Stimulated activated CD4-positive, alpha-beta T cell treated with anti-CD3 and anti-CD28 coated beads, Interleukin-15, amount 100 ng/mL, for 1 hour (primary cell): ENCODE results near the gene S100A1.
"Not testable (repeated sequence)": the region's sequence is repeated elsewhere in the genome, so short reads cannot be mapped to it uniquely, and the experiment has no call there.

Experiments used
- DNase-seq, 2 donors: peaks; one replicate each; pipeline ENCODE4 v3.0.0-alpha.2; 2020; ENCODE audit warnings: low read depth in 1 of 2, low spot score in 1 of 2

Gene S100A1

DNA sequence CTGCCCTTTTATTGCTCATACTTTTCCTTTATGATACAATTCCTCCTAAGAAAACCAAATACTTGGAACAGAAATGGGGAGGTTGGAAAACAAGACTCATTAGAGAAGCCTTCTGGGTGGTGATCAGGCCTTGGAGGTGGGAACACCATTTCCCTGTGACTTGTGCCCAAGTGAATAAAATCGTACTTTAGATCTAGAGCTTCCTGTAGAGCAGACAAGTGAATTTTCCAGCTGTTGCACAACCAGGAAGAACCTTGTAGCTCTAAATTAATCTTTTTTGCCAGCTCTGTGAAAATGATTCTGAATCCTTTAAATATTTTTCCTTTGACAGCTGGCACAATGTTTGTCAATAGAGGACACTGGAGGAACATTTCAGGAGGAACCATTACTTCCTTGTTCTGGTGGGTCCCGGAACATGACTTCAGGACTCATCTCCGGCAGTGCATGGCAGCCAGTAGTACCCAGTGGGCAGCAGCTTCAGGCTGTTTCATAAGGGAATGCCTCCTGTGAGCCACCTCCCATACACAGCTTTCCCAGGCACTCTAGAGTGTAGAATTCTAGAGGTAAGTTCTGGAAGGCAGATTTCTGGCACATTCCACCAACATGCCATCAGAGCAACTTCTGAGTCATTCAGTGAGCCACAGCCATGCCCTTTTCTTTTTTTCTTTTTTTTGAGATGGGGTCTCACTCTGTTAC lies 24.7 kb downstream of the S100A1 start:
- no peak for DNase-seq

DNA sequence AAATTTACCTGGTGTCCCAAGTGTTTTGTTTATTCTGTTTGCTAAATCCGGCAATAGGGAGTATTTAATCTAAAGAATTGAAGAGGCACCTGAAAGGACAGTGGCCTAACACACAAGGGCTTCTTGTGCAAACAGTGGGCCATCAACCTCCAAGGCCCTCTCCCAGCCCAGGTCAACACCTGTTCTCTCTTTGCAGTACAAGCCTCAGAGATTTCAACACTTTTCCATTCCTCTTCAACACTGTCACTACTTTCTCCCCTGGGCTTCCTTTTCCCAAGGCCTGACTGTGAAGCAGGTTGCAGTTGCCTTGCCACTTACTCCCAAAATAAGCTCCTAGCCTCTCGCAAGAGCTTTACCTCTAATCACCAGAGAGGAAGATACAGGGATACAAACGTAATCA lies 27.1 kb downstream of the S100A1 start:
- DNase-seq, result no peak

- DNase-seq, result peak; percentile 74 to 84
Observed at GRCh38 chr1:153658400-153659174, 30.4 kb downstream of the S100A1 start, which contains the start of gene SNAPIN. Gene SNAPIN (plus strand): TSS chr1:153658703. CDS start chr1:153658744, 41 bp downstream.

- no peak for DNase-seq
Observed at GRCh38 chr1:153659175-153659534, 30.9 kb downstream of the S100A1 start.

GRCh38 chr1:153659656-153660055 lies 31.4 kb downstream of the S100A1 start:
- DNase-seq, result no peak

- DNase-seq, result no peak
Observed at GRCh38 chr1:153661111-153661708, 33.0 kb downstream of the S100A1 start.

DNA sequence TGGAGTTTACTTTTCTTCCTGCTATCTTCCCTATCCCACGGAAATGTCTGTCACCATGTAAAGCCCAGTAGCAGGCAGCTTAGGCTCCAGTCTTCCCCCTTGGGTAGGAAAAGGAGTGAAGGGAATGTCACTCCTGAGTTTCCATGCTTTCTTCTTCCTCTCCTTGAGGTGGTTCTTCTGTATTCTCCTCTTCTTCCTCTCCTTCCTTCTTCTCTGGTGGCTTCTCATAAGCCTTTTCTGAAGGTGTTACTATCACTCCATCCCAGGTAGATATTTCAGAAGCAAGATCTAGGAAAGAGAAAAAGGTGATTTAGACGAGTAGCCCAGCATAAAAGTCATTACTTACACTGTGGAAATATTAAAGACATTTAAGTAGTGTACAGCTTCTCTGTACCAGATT lies 34.0 kb downstream of the S100A1 start:
- DNase-seq, result no peak

DNA sequence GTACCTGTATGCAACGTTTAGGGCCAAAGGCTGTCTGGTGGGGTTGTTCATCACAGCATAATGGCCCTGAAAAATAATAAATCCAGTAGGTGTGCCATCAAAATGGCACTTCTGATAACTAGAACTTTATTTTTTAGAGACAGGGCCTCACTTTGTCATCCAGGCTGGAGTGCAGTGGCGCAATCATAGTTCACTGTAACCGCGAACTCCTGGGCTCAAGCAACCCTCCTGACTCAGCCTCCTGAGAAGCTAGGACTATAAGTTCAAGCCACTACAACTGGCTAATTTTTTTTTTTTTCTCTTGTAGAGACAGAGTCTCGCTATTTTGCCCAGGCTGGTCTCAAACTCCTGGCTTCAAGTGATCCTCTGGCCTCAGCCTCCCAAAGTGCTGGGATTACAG lies 35.0 kb downstream of the S100A1 start:
- DNase-seq, result no peak

- no peak for DNase-seq
Observed at GRCh38 chr1:153667439-153667838, 39.2 kb downstream of the S100A1 start.

GRCh38 chr1:153668672-153669071 lies 40.4 kb downstream of the S100A1 start:
- DNase-seq, result not testable (repeated sequence)

- DNase-seq, result no peak
Observed at GRCh38 chr1:153669606-153670005, 41.4 kb downstream of the S100A1 start.

DNA sequence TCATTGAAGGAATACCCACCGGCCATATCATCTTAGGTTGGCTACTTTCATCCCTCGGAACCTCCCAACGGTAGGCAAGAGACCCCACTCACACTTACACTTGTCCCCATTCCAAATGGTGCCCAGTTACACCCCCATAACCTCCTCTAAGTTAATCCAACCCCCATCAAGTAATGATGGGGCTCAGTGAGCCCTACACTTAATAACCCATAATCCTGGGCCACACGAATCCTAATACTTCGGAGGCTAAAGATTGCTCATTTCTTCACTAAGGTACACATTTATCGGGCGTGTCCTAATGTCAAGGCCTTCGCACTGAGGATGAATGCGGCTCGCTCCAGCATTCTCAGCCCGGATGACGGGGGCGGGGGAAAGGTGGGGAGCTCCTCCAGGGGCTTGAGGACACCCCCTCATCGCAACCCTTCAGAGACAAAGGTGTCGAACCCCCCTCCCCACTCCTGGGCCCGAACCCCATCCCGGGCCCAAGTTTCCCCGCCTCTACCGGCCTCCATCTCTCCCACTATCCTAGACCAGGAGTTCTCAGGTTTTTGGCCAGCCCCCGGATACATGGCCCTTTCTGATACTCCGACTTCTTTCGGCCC lies 42.1 kb downstream of the S100A1 start:
- no peak for DNase-seq

- peak; percentile 92 for DNase-seq
Observed at GRCh38 chr1:153670859-153671627, 42.8 kb downstream of the S100A1 start, which contains the start of gene ILF2. Gene ILF2 (minus strand): TSS chr1:153670993. CDS start chr1:153670922, 71 bp downstream.

- peak in 1 of 2 donors; percentile 37 for DNase-seq
Observed at GRCh38 chr1:153671628-153672353, 43.6 kb downstream of the S100A1 start.

DNA sequence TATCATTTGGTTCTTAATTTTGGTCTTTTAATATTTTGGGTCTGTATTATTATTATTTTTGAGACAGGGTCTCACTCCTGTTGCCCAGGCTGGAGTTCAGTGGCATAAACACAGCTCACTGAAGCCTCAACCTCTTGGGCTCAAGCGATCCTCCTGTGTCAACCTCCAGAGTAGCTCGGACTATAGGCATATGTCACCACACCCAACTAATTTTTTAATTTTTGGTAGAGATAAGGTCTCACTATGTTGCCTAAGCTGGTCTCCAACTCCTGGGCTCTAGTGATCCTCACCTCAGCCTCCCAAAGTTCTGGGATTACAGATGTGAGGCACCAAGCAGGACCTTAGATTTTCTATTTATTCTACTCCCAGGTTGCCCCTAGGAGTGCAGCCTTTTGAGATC lies 45.3 kb downstream of the S100A1 start:
- no peak for DNase-seq

- DNase-seq, result peak in 1 of 2 donors; percentile 13
Observed at GRCh38 chr1:153677718-153678518, 49.7 kb downstream of the S100A1 start.

GRCh38 chr1:153678519-153679336 lies 50.5 kb downstream of the S100A1 start, which contains the start of gene NPR1:
Gene NPR1 (plus strand): TSS chr1:153678688. CDS start chr1:153679109, 421 bp downstream.
- no peak for DNase-seq

GRCh38 chr1:153679337-153680119 lies 51.3 kb downstream of the S100A1 start:
- no peak for DNase-seq
